ENCODE data around the gene KCNH4. TPM values are rescaled to one million over a fixed set of nuclear protein-coding genes. Genes with fewer than 3 reads are reported as not detected.

Gene KCNH4
- total and polyA plus RNA-seq, 9 of the 15 experiments (the other 6 are each of a cell fraction or from before 2014, with no cell fraction given): 0.10 to 1.8 (median 0.50) TPM

DNA sequence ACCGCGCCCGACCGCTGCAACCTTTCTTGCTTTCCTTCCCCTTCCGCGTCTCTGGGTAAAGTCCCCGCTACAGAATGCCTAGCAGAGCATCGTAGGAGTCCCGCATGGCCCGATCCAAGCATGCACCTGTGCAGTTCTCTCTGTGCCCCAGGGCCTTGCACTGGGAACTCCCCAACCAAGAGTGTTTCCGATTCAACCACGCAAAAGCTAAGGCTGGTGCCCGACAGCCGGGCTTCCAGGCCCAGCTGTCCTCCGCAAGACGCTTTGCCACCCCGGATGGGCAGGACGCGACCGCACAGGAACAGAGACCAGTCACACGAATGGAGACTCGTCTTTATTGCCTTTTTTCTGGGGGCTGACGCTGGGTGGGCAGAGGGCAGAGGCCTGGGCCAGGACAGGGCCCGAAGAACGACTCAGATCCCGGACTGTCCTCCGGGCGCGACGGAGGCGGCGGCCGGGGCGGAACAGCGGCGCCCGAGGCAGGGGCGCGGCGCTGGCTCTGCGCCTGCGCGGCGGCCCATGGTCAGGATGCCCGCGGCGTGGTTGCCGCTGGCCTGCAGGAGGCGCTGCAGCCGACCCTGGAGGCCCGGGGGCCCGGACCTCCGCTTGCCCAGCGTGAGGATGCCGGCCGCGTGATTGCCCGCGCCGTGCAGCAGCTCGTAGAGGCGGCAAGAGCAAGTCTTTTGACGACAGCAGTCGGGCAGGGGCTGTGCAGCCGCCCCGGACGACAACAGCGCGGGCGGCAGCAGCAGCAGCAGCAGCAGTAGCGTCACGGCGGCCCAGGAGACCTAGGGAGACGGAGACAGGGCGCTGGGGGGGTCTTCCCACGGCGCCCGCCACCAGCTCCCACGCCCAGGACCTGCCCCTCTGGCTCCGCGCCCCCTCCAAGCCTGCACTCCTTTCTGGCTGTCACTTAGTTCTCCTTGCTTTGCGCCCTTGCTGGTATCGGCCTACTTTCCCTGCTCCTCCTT lies 3.1 kb upstream of the KCNH4 start (continued):
- TF ChIP-seq, protein P1, sequence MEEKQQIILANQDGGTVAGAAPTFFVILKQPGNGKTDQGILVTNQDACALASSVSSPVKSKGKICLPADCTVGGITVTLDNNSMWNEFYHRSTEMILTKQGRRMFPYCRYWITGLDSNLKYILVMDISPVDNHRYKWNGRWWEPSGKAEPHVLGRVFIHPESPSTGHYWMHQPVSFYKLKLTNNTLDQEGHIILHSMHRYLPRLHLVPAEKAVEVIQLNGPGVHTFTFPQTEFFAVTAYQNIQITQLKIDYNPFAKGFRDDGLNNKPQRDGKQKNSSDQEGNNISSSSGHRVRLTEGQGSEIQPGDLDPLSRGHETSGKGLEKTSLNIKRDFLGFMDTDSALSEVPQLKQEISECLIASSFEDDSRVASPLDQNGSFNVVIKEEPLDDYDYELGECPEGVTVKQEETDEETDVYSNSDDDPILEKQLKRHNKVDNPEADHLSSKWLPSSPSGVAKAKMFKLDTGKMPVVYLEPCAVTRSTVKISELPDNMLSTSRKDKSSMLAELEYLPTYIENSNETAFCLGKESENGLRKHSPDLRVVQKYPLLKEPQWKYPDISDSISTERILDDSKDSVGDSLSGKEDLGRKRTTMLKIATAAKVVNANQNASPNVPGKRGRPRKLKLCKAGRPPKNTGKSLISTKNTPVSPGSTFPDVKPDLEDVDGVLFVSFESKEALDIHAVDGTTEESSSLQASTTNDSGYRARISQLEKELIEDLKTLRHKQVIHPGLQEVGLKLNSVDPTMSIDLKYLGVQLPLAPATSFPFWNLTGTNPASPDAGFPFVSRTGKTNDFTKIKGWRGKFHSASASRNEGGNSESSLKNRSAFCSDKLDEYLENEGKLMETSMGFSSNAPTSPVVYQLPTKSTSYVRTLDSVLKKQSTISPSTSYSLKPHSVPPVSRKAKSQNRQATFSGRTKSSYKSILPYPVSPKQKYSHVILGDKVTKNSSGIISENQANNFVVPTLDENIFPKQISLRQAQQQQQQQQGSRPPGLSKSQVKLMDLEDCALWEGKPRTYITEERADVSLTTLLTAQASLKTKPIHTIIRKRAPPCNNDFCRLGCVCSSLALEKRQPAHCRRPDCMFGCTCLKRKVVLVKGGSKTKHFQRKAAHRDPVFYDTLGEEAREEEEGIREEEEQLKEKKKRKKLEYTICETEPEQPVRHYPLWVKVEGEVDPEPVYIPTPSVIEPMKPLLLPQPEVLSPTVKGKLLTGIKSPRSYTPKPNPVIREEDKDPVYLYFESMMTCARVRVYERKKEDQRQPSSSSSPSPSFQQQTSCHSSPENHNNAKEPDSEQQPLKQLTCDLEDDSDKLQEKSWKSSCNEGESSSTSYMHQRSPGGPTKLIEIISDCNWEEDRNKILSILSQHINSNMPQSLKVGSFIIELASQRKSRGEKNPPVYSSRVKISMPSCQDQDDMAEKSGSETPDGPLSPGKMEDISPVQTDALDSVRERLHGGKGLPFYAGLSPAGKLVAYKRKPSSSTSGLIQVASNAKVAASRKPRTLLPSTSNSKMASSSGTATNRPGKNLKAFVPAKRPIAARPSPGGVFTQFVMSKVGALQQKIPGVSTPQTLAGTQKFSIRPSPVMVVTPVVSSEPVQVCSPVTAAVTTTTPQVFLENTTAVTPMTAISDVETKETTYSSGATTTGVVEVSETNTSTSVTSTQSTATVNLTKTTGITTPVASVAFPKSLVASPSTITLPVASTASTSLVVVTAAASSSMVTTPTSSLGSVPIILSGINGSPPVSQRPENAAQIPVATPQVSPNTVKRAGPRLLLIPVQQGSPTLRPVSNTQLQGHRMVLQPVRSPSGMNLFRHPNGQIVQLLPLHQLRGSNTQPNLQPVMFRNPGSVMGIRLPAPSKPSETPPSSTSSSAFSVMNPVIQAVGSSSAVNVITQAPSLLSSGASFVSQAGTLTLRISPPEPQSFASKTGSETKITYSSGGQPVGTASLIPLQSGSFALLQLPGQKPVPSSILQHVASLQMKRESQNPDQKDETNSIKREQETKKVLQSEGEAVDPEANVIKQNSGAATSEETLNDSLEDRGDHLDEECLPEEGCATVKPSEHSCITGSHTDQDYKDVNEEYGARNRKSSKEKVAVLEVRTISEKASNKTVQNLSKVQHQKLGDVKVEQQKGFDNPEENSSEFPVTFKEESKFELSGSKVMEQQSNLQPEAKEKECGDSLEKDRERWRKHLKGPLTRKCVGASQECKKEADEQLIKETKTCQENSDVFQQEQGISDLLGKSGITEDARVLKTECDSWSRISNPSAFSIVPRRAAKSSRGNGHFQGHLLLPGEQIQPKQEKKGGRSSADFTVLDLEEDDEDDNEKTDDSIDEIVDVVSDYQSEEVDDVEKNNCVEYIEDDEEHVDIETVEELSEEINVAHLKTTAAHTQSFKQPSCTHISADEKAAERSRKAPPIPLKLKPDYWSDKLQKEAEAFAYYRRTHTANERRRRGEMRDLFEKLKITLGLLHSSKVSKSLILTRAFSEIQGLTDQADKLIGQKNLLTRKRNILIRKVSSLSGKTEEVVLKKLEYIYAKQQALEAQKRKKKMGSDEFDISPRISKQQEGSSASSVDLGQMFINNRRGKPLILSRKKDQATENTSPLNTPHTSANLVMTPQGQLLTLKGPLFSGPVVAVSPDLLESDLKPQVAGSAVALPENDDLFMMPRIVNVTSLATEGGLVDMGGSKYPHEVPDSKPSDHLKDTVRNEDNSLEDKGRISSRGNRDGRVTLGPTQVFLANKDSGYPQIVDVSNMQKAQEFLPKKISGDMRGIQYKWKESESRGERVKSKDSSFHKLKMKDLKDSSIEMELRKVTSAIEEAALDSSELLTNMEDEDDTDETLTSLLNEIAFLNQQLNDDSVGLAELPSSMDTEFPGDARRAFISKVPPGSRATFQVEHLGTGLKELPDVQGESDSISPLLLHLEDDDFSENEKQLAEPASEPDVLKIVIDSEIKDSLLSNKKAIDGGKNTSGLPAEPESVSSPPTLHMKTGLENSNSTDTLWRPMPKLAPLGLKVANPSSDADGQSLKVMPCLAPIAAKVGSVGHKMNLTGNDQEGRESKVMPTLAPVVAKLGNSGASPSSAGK (IDR thresholded peaks at IDR 0.05): peak; percentile 99
- TF ChIP-seq POLR2G (IDR thresholded peaks at IDR 0.05; ENCODE audit: low read depth, low read length) (peak; percentile 85), KDM2B (CRISPR knock-in tag; IDR thresholded peaks at IDR 0.05) (peak; percentile 78; the same call in 1 of the 2 replicates), FOXA1 (IDR thresholded peaks at IDR 0.05; ENCODE audit: borderline replicate concordance) (no peak), KAT2B (IDR thresholded peaks at IDR 0.05; ENCODE audit: low read depth, low read length) (no peak), RCOR1 (IDR thresholded peaks at IDR 0.05; ENCODE audit: borderline replicate concordance in 1 of 2, low read depth in 2 of 2, low read length in 2 of 2) (peak in 1 of 2 experiments; percentile 66; a peak in 3 of 4 replicates), TEAD1 (CRISPR knock-in tag; IDR thresholded peaks at IDR 0.05) (peak in 1 of 2 experiments; percentile 31; a peak in 2 of 4 replicates)
- TF ChIP-seq, protein P2, sequence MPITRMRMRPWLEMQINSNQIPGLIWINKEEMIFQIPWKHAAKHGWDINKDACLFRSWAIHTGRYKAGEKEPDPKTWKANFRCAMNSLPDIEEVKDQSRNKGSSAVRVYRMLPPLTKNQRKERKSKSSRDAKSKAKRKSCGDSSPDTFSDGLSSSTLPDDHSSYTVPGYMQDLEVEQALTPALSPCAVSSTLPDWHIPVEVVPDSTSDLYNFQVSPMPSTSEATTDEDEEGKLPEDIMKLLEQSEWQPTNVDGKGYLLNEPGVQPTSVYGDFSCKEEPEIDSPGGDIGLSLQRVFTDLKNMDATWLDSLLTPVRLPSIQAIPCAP (CRISPR knock-in tag; IDR thresholded peaks at IDR 0.05; ENCODE audit: borderline replicate concordance): no peak
- TF ChIP-seq, protein P3, sequence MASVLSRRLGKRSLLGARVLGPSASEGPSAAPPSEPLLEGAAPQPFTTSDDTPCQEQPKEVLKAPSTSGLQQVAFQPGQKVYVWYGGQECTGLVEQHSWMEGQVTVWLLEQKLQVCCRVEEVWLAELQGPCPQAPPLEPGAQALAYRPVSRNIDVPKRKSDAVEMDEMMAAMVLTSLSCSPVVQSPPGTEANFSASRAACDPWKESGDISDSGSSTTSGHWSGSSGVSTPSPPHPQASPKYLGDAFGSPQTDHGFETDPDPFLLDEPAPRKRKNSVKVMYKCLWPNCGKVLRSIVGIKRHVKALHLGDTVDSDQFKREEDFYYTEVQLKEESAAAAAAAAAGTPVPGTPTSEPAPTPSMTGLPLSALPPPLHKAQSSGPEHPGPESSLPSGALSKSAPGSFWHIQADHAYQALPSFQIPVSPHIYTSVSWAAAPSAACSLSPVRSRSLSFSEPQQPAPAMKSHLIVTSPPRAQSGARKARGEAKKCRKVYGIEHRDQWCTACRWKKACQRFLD (CRISPR knock-in tag; IDR thresholded peaks at IDR 0.05): peak; percentile 66; the same call in 1 of the 2 replicates
- TF ChIP-seq, protein P4, sequence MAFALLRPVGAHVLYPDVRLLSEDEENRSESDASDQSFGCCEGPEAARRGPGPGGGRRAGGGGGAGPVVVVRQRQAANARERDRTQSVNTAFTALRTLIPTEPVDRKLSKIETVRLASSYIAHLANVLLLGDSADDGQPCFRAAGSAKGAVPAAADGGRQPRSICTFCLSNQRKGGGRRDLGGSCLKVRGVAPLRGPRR (CRISPR knock-in tag; IDR thresholded peaks at IDR 0.05): no peak

Data from K562 (cell line).